C4-2B (cell line): ENCODE results near the gene AKNAD1.

Experiments used
- H3K27ac ChIP-seq: fragments of 450-650 bp; 2 replicates; pipeline ENCODE4 v1.5.1; 2017
- CTCF ChIP-seq: fragments of 450-650 bp; conservative IDR thresholded peaks from 2 replicates; pipeline ENCODE4 v1.5.1; 2017; ENCODE audit warnings: mild to moderate bottlenecking
- ZFX ChIP-seq: fragments of 450-650 bp; IDR thresholded peaks from 2 replicates; pipeline ENCODE4 v1.6.1; 2017

The AKNAD1 gene

GRCh38 chr1:108878160-108878469, 21.2 kb upstream of the AKNAD1 start:
- no peak overlapping the region for H3K27ac ChIP-seq
- TF ChIP-seq ZFX (no peak), CTCF (no peak)

GRCh38 chr1:108877348-108878159, 20.7 kb upstream of the AKNAD1 start:
- peak overlapping the region; percentile 67 for H3K27ac ChIP-seq
- 0 out of 2 replicates have a peak, but pooled peaks have one; percentile 7 for TF ChIP-seq CTCF
- no peak for TF ChIP-seq ZFX

- TF ChIP-seq CTCF (no peak), ZFX (no peak)
- H3K27ac ChIP-seq, result no peak overlapping the region
Observed at GRCh38 chr1:108871050-108871724, 14.3 kb upstream of the AKNAD1 start.

- no peak for TF ChIP-seq CTCF
- no peak for TF ChIP-seq ZFX
Observed at GRCh38 chr1:108865316-108865910, 8.5 kb upstream of the AKNAD1 start.

GRCh38 chr1:108863984-108864383, 7.1 kb upstream of the AKNAD1 start:
- TF ChIP-seq CTCF (no peak), ZFX (no peak)
- no peak overlapping the region for H3K27ac ChIP-seq

More at GRCh38 chr1:108865316-108865910, 8.5 kb upstream of the AKNAD1 start:
- H3K27ac ChIP-seq, result no peak overlapping the region

- TF ChIP-seq CTCF, result no peak
- no peak for TF ChIP-seq ZFX
- H3K27ac ChIP-seq, result no peak overlapping the region
Observed at GRCh38 chr1:108862698-108863477, 6.0 kb upstream of the AKNAD1 start.
